ENCODE results near the gene MRPL32.

DNA sequence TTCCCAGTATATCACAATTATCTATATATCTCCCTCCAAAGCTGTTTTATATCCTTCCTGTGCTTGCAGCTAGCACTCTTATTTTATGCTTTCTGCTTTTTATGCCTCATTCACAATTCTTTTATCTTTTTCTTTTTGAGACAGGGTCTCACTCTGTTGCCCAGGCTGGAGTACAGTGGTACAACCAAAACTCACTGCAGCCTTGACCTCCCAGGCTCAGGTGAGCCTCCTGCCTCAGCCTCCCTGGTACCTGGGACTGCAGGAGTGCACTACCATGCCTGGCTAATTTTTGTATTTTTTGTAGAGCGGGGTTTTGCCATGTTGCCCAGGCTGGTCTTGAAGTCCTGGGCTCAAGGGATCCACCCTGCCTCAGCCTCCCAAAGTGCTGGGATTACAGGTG, 26.0 kb upstream of the MRPL32 start:
- TF ChIP-seq, protein P1, sequence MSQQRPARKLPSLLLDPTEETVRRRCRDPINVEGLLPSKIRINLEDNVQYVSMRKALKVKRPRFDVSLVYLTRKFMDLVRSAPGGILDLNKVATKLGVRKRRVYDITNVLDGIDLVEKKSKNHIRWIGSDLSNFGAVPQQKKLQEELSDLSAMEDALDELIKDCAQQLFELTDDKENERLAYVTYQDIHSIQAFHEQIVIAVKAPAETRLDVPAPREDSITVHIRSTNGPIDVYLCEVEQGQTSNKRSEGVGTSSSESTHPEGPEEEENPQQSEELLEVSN (IDR thresholded peaks at IDR 0.05; ENCODE audit: borderline replicate concordance, low read depth), result no peak
- TF ChIP-seq NR3C1 (IDR thresholded peaks at IDR 0.05), result no peak
- no peak for TF ChIP-seq SMC3 (IDR thresholded peaks at IDR 0.05)
- TF ChIP-seq ESRRA (IDR thresholded peaks at IDR 0.05; ENCODE audit: borderline replicate concordance, low read length), result no peak
- TF ChIP-seq CHD2 (IDR thresholded peaks at IDR 0.05; ENCODE audit: low read length, partially characterized antibody), result no peak
- TF ChIP-seq EHMT2 (IDR thresholded peaks at IDR 0.05; ENCODE audit: low read depth), result no peak
